ENCODE measurements around the gene EMILIN3. TPM values are rescaled to one million over a fixed set of nuclear protein-coding genes. Genes with fewer than 3 reads are reported as not detected.

EMILIN3 gene
- polyA plus RNA-seq, 6 donors from 2014 or later, result not detected

Other genes with a start within 250 kb of the EMILIN3 start
- 10 to 100 TPM in 2 of 6 donors, 1 to 10 TPM in 4; 1.6 to 18.1 (median 8.0) TPM for gene PLCG1, start 229.3 kb downstream of the EMILIN3 start, polyA plus RNA-seq (ENCODE audit: low read depth in 6 of 6)
- 10 to 100 TPM in 3 of 6 donors, 1 to 10 TPM in 3; 3.8 to 27.8 (median 11.9) TPM for gene ZHX3, start 49.1 kb downstream of the EMILIN3 start, polyA plus RNA-seq (ENCODE audit: low read depth in 6 of 6)
- not detected for gene LPIN3, start 26.0 kb downstream of the EMILIN3 start, polyA plus RNA-seq (ENCODE audit: low read depth in 6 of 6)